Ovary (tissue), 3 donors: ENCODE measurements around the gene CRYL1.

ENCODE experiments used
- CTCF ChIP-seq, 3 donors: fragments of 450-650 bp in 2 of 3; fragments of 200-600 bp in 1 of 3; IDR thresholded peaks; one replicate each; pipeline versions ENCODE4 v1.5.1 to v1.8.0; 2016 to 2022; ENCODE audit warnings: antibody characterized with exemption in 3 of 3, mild to moderate bottlenecking in 1 of 3
- EP300 ChIP-seq: sonication (generic); formaldehyde crosslinking; IDR thresholded peaks from one replicate; pipeline ENCODE4 v1.6.1; 2017; ENCODE audit warnings: antibody characterized with exemption
- POLR2A ChIP-seq: fragments of 450-650 bp; IDR thresholded peaks from one replicate; pipeline ENCODE4 v1.6.1; 2017; ENCODE audit warnings: antibody characterized with exemption, mild to moderate bottlenecking, moderate library complexity
- donor health status: DM: no; HTN: no; CAD: no.

- TF ChIP-seq CTCF (IDR thresholded peaks at IDR 0.05), result no peak
- TF ChIP-seq EP300, result no peak
- TF ChIP-seq POLR2A, result no peak
These were observed 62.7 kb downstream of the CRYL1 start for GRCh38 chr13:20462921-20463320.
